GM18520 (cell line): ENCODE data around the gene GARNL3.

ENCODE experiments used
- ATAC-seq: cut with Tn5 transposase; IDR thresholded peaks from one replicate; pipeline ENCODE4 v1.9.1; 2021; ENCODE audit not compliant: unreplicated experiment

The GARNL3 gene

GRCh38 chr9:127382541-127382940, 118.0 kb downstream of the GARNL3 start:
- ATAC-seq: no peak

DNA sequence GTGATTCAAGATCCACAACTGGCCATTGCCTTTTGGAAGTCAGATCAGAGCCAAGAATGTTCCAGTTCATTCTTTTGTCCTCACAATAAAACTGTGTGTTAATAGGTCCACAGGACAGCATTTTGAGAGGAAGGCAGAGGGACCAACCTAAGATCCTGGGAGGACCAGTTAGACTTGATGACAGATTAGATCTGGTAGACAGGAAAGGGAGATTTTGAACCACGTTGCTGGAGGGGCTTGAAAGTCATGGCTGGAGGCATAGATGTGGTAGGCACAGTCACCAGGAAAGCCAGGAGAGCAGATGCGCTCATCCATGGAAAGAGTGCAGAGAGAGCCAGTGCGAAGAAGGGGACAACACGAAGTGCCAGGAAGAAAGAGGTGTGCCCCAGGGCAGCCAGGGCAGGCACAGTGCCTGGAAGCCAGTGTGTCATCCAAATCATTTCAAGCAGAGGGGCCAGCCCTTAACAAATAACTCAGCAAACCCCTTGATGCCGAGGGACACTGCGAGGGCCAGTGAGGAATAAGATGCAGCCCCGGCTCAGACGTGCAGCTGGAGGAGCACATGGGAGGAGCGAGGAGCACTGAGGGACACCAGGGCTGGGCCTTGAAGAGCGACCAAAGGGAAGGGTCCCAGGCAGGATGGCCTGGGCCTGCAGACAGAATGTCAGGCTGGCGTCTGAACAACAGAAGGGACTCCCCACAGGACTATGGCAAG, 119.6 kb downstream of the GARNL3 start:
- no peak for ATAC-seq

GRCh38 chr9:127384901-127385300, 120.3 kb downstream of the GARNL3 start:
- no peak for ATAC-seq

GRCh38 chr9:127386249-127386648, 121.7 kb downstream of the GARNL3 start:
- no peak for ATAC-seq

GRCh38 chr9:127386981-127387380, 122.4 kb downstream of the GARNL3 start:
- no peak for ATAC-seq

DNA sequence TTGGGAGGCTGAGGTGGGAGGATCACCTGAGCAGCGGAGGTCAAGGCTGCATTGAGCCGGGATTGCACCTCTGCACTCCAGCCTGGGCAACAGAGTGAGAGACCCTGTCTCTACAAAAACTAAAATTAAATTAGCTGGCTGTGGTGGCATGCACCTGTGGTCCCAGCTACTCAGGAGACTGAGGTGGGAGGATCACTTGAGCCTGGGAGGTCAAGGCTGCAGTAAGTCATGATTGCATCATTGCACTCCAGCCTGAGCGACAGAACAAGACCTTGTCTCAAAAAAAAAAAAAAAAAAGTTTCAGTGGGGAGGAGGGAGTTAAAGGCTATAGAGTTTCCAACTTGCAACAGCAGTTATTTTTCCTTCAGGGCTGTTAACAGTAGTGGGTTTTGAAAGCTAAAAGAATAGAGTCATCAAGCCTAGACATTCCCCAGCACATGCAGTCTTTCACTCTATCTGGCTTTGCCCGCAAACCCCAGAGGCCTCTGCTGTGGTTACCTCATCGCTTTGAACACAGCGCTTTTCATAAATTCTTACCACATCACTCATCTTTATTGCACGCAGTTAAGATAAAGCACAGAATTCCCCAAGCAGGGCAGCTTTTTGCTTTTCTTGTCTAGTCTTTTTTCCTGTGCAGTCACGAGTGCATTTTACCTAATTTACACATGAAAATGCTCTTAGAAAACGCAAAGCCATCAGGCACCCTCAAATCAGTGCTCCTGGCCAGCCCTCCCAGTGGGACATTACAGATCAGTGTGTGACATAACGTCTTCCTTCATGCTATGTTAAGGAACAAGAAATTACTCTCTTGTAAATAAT, 123.7 kb downstream of the GARNL3 start:
- peak; percentile 49 for ATAC-seq

DNA sequence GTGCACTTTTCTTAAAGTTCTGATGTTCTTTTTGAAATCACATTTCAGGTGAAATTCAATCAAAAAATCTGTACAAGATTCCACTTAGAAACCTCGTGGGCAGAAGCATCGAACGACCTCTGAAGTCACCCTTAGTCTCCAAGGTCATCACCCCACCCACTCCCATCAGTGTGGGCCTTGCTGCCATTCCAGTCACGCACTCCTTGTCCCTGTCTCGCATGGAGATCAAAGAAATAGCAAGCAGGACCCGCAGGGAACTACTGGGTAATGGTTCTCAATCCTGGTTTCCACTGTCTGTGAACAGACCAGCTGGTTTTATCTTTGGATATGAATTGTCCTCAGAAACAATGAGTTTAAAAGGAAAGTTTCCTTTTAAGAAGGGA, 124.3 kb downstream of the GARNL3 start:
- no peak for ATAC-seq

GRCh38 chr9:127389381-127390247, 125.0 kb downstream of the GARNL3 start:
- ATAC-seq: no peak

DNA sequence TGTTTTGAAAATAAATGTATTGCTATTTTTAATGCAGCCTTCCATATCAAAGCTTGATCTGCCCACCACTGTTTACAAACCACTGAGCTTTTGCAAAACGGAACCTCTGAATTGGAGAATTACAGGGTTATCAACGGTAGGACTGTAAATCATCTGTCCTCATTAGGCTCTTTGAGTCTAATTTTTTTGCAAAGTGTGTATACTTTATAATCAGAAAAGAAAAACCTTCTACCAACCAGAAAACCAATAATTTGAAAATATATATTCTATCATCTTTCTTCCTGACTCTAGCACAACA, 125.6 kb downstream of the GARNL3 start:
- ATAC-seq: no peak

GRCh38 chr9:127390563-127390962, 126.0 kb downstream of the GARNL3 start:
- ATAC-seq: no peak

DNA sequence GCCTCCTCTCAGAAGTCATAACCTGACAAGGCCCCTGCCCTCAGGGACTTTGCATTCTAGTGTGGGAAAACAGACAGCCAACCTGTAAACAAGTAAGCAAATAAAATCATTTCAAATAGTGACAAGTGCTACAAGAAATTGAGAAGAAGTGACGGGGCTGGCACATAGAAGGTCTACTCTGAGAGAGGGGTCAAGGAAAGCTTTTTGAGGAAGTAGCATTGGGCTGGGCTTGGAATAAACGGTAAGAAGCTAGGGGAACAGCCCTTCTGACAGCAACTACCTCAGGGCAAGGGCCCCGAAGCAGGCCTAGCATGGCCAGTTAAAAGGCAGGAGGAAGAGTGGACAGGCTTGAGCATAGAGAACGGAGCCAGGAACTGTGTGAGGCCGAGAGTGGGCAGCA, 127.6 kb downstream of the GARNL3 start:
- ATAC-seq: no peak

- no peak for ATAC-seq
Observed at GRCh38 chr9:127392976-127393375, 128.4 kb downstream of the GARNL3 start.

GRCh38 chr9:127393645-127394044, 129.1 kb downstream of the GARNL3 start:
- ATAC-seq: no peak

DNA sequence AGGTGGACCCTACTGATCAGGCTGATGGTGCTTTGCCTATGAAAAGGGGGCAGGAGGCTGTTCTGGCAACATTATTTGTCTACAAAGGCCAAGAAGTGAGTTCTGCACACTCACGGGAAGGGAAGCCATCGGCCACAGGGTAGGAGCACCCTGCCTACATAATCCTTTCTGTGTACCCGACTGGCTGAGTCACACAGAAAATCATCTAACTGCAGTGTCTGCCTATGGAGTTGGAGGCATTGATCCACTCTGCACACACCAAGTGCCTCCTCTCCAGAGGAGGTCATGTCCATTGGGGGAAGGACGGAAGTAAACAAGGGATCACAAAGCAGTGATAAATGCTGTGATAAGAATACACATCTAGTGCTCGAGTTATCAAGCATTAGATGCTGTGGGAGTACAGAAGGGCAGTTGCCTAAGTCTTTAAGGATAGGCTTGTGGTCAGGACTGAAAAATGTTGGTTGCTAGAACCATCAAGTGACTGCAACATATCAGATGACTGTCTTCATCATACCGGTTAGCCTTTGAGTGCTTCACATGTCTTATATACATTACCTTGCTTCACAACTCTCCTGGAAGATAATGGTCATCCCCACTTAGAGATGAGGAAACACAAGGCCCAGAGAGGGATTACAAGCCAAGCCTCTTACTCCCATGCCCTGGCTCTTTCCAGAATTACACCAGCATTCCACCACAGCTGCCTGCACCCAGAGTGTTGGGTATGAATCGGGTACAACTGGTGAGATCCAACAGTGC, 131.1 kb downstream of the GARNL3 start:
- no peak for ATAC-seq

GRCh38 chr9:127396253-127396807, 131.8 kb downstream of the GARNL3 start:
- ATAC-seq: no peak

DNA sequence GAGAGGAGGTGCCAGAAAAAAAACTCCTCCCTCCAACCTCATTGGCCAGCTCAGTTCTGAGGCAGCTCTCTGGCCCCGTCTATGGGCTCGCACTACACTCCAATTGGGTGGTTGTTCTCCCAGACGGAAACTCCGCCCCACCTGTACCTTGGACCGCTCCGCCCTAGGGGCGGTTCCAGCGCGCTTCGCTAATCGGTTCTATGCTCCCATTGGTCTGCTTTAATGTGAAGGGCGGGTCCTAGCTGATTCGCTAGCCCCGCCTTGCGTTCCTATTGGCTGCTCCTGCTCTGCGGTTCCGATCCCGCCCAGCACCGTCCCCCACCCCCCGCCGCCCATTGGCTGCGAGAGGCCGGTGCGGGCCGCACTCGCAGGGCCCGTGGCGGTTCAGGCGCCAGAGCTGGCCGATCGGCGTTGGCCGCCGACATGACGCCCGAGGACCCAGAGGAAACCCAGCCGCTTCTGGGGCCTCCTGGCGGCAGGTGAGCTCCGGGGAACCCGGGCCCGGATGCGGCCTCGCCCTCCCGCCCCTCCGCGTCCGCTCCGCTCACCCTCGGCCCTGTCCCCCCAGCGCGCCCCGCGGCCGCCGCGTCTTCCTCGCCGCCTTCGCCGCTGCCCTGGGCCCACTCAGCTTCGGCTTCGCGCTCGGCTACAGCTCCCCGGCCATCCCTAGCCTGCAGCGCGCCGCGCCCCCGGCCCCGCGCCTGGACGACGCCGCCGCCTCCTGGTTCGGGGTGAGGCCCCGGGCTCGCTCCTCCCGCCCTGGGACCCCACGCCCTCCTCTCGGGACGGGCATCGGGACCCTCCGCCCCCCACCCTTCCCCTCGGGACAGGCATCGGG, 132.5 kb downstream of the GARNL3 start, which contains the start of gene SLC2A8:
Gene SLC2A8 (plus strand): TSS at position 362 of the 838 bp plus-strand sequence. CDS start 62 bp downstream, at position 424.
- ATAC-seq: peak; percentile 94

- no peak for ATAC-seq
Observed at GRCh38 chr9:127397646-127398274, 133.2 kb downstream of the GARNL3 start.

DNA sequence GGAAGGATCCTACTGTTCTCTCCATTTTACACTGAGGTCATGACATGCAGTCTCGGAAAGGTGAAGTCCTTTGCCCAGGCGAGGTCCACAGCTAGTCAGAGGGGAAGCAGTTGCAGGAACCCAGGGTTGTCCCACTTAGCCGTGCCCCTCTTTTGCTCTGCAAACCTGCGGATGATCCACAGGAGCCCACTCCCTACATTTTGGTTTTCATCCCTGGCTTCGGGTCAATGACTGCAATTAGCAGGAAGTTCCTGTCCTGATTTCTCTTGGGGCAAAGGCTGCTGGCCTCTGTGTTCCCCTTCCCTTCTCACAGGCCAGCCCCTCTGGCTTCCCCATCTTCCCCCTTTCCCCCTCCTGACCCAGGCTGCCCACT, 133.7 kb downstream of the GARNL3 start:
- ATAC-seq: no peak

GRCh38 chr9:127398715-127399400, 134.3 kb downstream of the GARNL3 start:
- no peak for ATAC-seq
